Measurements from ENCODE around the gene MEIOC. TPM values are rescaled to one million over a fixed set of nuclear protein-coding genes. Genes with fewer than 3 reads are reported as not detected.

Gene MEIOC
- 0.13 TPM in 1 of 2 replicates, not detected in the other for total RNA-seq

DNA sequence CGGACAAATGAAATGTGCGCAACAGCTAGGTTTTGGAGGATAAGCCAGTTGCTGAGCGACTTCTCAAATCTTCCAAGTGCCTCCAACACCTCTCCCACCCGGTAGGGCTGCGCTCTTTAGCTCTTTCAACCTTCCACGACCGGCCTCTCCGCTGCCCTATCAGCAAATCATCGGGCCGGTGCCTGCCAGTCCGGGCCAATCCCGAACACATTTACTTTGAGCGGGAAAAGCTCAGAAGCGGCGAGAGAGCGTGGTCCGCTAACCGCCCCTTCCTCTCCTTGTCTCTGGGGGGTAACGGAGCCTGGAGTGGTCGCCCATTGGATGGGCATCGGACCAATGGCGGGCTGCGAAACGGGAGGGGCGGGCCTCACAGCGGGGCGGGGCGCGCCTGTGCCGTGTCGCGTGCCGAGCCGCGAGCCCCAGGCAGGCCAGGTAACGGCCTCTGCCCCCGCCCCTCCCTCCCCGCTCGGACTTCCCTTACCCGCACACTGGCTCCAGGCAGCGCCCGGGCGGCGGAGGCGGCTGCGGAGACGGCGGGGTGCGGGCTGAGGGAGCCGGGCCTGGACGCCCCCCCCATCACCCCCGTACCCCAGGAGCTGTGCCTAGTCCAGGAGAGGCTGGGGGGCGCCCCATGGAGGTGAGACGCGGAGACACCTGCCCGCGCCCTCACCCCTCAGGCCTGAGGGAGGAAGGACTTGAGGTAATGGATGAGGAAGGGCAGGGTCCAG, at the start of gene MEIOC:
Gene MEIOC (plus strand): TSS at position 486 of the 728 bp plus-strand sequence. CDS start 146 bp downstream, at position 632.

DNA sequence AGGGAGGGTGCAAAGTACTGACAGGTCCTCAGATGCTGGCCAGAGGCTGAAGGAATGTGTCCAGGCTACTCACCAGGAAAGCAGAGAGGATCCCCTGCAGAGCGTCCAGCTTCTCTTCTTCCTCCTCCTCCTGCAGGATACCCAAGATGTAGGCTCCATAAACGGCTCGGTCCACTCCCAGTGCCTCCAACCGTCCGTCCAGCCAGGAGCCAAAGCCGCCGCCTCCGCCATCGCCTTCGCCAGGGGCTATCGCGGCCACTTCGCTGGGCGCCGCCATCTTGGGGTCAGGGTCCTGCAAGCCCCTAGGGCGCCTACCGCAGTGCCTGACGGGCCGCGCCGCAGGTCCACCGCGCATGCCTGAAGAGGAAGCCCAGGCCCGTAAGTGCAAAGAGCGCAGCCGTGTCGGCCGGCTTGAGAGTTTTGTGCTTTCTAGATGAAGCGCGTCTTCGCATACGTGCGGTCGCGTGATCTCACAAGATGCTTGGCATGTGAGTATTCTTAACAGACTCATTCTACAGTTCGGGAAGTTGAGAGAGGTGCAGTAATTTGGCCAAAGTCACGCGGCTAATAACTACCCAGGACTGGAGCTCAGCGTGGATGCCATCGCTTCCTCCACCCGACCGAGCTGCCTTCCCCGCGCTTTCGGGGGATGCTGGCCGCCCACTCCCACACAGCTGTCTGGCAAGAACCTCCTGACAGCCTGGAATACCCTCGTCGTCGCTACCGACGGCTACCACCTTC, 33.4 kb downstream of the MEIOC start, which contains the start of gene CCDC43:
Gene CCDC43 (minus strand): TSS at position 300 of the 741 bp plus-strand sequence. CDS start 23 bp downstream, at position 277.

DNA sequence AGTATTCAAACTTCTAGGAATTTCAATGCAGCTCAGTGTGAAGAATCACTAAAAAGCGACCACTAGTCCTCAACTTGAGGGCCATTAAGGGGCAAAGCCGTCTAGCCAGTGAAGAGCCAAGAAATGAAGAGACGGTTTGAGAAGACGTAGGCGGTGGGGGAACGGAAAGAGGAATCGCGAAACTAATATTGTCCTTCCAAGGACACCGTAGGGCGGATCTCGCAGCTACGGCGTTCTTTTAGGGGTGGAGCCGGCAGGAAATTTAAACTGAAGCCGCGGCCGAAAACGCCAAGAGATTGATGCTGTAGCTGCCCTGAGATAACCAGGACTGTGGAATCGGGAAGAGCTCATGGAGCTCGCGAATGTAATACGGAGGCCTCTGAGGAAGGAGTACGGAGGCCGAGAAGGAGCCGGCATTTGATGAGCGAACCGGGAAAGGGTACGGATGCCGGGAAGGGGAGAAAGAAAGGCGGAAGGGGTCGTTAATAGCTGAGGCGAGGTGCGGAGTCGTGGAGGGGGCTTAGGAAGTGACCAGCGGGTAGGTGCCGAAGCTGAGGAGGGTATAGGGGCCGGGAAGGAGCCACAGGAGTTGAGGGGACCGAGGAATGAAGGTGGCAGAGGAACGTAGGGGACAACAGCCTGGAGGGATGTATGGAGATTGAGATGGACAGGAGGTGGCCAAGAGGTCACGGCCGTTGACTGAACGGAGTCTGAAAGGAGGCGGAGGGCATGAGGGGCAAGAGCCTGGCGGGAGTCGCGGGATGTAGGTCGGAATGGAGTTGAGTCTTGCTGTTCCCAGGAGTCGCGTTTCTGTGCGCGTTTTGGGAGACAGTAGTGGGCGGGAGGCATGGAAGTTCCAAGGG, 52.4 kb downstream of the MEIOC start, which contains the start of gene DBF4B:
Gene DBF4B (plus strand): TSS at position 265 of the 863 bp plus-strand sequence. CDS start 156 bp downstream, at position 421.

Other genes with a start within 250 kb of the MEIOC start
- 11.8 and 27.1 TPM in 2 replicates for gene GPATCH8, start 153.1 kb upstream of the MEIOC start, total RNA-seq
- 19.4 and 32.3 TPM in 2 replicates for gene FZD2, start 99.0 kb upstream of the MEIOC start, total RNA-seq
- gene CCDC43, start 33.3 kb downstream of the MEIOC start, total RNA-seq = 20.6 and 21.2 TPM in 2 replicates
- gene DBF4B, start 52.2 kb downstream of the MEIOC start, total RNA-seq = 6.1 and 8.2 TPM in 2 replicates
- under 0.01 and 0.64 TPM in 2 replicates for gene ADAM11, start 102.5 kb downstream of the MEIOC start, total RNA-seq
- gene GJC1, start 173.8 kb downstream of the MEIOC start, total RNA-seq = 23.2 and 29.0 TPM in 2 replicates
- not detected in 2 replicates for gene HIGD1B, start 191.4 kb downstream of the MEIOC start, total RNA-seq
- 70.3 and 76.9 TPM in 2 replicates for gene EFTUD2, start 243.0 kb downstream of the MEIOC start, total RNA-seq